ENCODE results near the gene CTNNBIP1. TPM values are rescaled to one million over a fixed set of nuclear protein-coding genes. Genes with fewer than 3 reads are reported as not detected.

The CTNNBIP1 gene
- total RNA-seq, 1 donor from 2014 or later, result 24.2 TPM

- ATAC-seq (no peak), DNase-seq (ENCODE audit: low spot score) (no peak)
These were observed 28.2 kb downstream of the CTNNBIP1 start for GRCh38 chr1:9881838-9882249.

- no peak for DNase-seq (ENCODE audit: low spot score)
These were observed 31.7 kb downstream of the CTNNBIP1 start for GRCh38 chr1:9878404-9878803.

GRCh38 chr1:9877962-9878361, 32.1 kb downstream of the CTNNBIP1 start:
- no peak for ATAC-seq
- DNase-seq (ENCODE audit: low spot score), result no peak

More at GRCh38 chr1:9878404-9878803, 31.7 kb downstream of the CTNNBIP1 start:
- no peak for ATAC-seq

GRCh38 chr1:9875636-9876000, 34.5 kb downstream of the CTNNBIP1 start:
- peak; percentile 78 for ATAC-seq

GRCh38 chr1:9874959-9875635, 35.0 kb downstream of the CTNNBIP1 start:
- DNase-seq (ENCODE audit: low spot score), result peak; percentile 77

More at GRCh38 chr1:9875636-9876000, 34.5 kb downstream of the CTNNBIP1 start:
- no peak for DNase-seq (ENCODE audit: low spot score)

GRCh38 chr1:9874412-9874811, 35.7 kb downstream of the CTNNBIP1 start:
- ATAC-seq, result no peak
- no peak for DNase-seq (ENCODE audit: low spot score)

More at GRCh38 chr1:9874959-9875635, 35.0 kb downstream of the CTNNBIP1 start:
- peak; percentile 94 for ATAC-seq

- no peak for DNase-seq (ENCODE audit: low spot score)
These were observed 36.1 kb downstream of the CTNNBIP1 start for GRCh38 chr1:9873992-9874391.

GRCh38 chr1:9873385-9873784, 36.7 kb downstream of the CTNNBIP1 start:
- ATAC-seq (no peak), DNase-seq (ENCODE audit: low spot score) (no peak)

More at GRCh38 chr1:9873992-9874391, 36.1 kb downstream of the CTNNBIP1 start:
- ATAC-seq, result no peak

- ATAC-seq, result no peak
- DNase-seq (ENCODE audit: low spot score), result no peak
These were observed 37.5 kb downstream of the CTNNBIP1 start for GRCh38 chr1:9872430-9873165.

- no peak for DNase-seq (ENCODE audit: low spot score)
These were observed 38.2 kb downstream of the CTNNBIP1 start for GRCh38 chr1:9871707-9872425.

GRCh38 chr1:9871021-9871420, 39.0 kb downstream of the CTNNBIP1 start:
- no peak for DNase-seq (ENCODE audit: low spot score)

More at GRCh38 chr1:9871707-9872425, 38.2 kb downstream of the CTNNBIP1 start:
- no peak for ATAC-seq

GRCh38 chr1:9870572-9870971, 39.5 kb downstream of the CTNNBIP1 start:
- no peak for ATAC-seq
- no peak for DNase-seq (ENCODE audit: low spot score)

More at GRCh38 chr1:9871021-9871420, 39.0 kb downstream of the CTNNBIP1 start:
- ATAC-seq, result no peak

GRCh38 chr1:9869831-9870251, 40.2 kb downstream of the CTNNBIP1 start:
- DNase-seq (ENCODE audit: low spot score) (no peak), ATAC-seq (no peak)

- ATAC-seq (peak; percentile 94), DNase-seq (ENCODE audit: low spot score) (peak; percentile 71)
These were observed 41.9 kb downstream of the CTNNBIP1 start for GRCh38 chr1:9868244-9868590.

- ATAC-seq (peak; percentile 90), DNase-seq (ENCODE audit: low spot score) (peak; percentile 74)
These were observed 42.4 kb downstream of the CTNNBIP1 start for GRCh38 chr1:9867408-9868243.

- ATAC-seq (no peak), DNase-seq (ENCODE audit: low spot score) (no peak)
These were observed 43.2 kb downstream of the CTNNBIP1 start for GRCh38 chr1:9866836-9867235.

GRCh38 chr1:9865724-9866123, 44.3 kb downstream of the CTNNBIP1 start:
- ATAC-seq (no peak), DNase-seq (ENCODE audit: low spot score) (no peak)

- DNase-seq (ENCODE audit: low spot score) (no peak), ATAC-seq (no peak)
These were observed 46.7 kb downstream of the CTNNBIP1 start for GRCh38 chr1:9863371-9863770.

GRCh38 chr1:9861360-9861759, 48.7 kb downstream of the CTNNBIP1 start:
- no peak for DNase-seq (ENCODE audit: low spot score)
- no peak for ATAC-seq

- DNase-seq (ENCODE audit: low spot score) (no peak), ATAC-seq (no peak)
These were observed 49.2 kb downstream of the CTNNBIP1 start for GRCh38 chr1:9860887-9861286.

All from left lobe of liver (tissue), 2 donors.